Psoas muscle (tissue), 8 donors: Measurements from ENCODE around the gene MAML3. TPM values are rescaled to one million over a fixed set of nuclear protein-coding genes. Genes with fewer than 3 reads are reported as not detected.

Experiments used
- ATAC-seq, 4 donors: fragments of 200-7000 bp; cut with Tn5 transposase; one replicate each; pipeline ENCODE4 v1.9.1; 2020; ENCODE audit warnings: moderate library complexity in 3 of 4, mild to moderate bottlenecking in 2 of 4
- DNase-seq, 2 donors: peaks; one replicate each; pipeline ENCODE4 v3.0.0-alpha.2; 2020
- H3K27ac ChIP-seq: fragments of 200-600 bp; one replicate; pipeline ENCODE4 v1.8.0; 2022
- H3K27me3 ChIP-seq, 3 donors: fragments of 200-600 bp in 1 of 3; one replicate each; pipeline versions ENCODE4 v1.6.1 to v1.8.0; 2013 to 2022; ENCODE audit warnings: low read length in 2 of 3, mild to moderate bottlenecking in 2 of 3, moderate library complexity in 1 of 3; ENCODE audit not compliant: insufficient read depth in 3 of 3
- H3K36me3 ChIP-seq, 2 donors: fragments of 200-600 bp in 1 of 2; one replicate each; pipeline versions ENCODE4 v1.6.1 to v1.8.0; 2013 to 2022; ENCODE audit warnings: low read depth in 1 of 2, mild to moderate bottlenecking in 1 of 2, moderate library complexity in 1 of 2; ENCODE audit not compliant: insufficient read depth in 1 of 2
- H3K4me1 ChIP-seq: fragments of 200-600 bp; one replicate; pipeline ENCODE4 v1.8.0; 2022
- H3K4me3 ChIP-seq: fragments of 200-600 bp; one replicate; pipeline ENCODE4 v1.8.0; 2022; ENCODE audit warnings: mild to moderate bottlenecking
- H3K9me3 ChIP-seq: fragments of 200-600 bp; one replicate; pipeline ENCODE4 v1.8.0; 2022
- CTCF ChIP-seq: fragments of 200-600 bp; IDR thresholded peaks from one replicate; pipeline ENCODE4 v1.8.0; 2022; ENCODE audit warnings: antibody characterized with exemption
- WGBS, 3 donors: extraction: QIAGEN DNeasy Blood & Tissue Kit; methylation state at CpG; one replicate each; pipeline versions ENCODE4 v1.1.6 to v1.1.7; 2013; 5-methylcytosine and 5-hydroxymethylcytosine counted together
- intact Hi-C, 2 donors: fragments of 100-400 bp; cut with DNase I; formaldehyde crosslinking; loops; one replicate each; pipeline versions ENCODE4 v1.11.0 to v1.14.2; 2022
- polyA plus RNA-seq, 3 donors: library from polyadenylated mRNA; stranded (reverse); fragments of 200-250 nt; gene quantifications; one replicate each; pipeline ENCODE4 v1.2.3, GENCODE V29; 2013
- total RNA-seq, 4 donors: library from RNA; stranded (reverse); fragmentation: NEBNext Ultra II Directional in 2 of 4; extraction: Animal tissue kit (Norgen Biotek cat#: 25700) in 2 of 4; gene quantifications; one replicate each; pipeline versions ENCODE4 v1.2.1 to v1.2.4, GENCODE V29; 2021 to 2023
- donor health status: healthy with polysubstance abuse.
- donor health status: DM: no; HTN: no; CAD: no; lungs with moderate emphysema.
- donor health status: Bipolar disorder and iron deficiency.
- donor health status: healthy.
- donor health status: DM: yes; HTN: yes; CAD: no.
- donor health status: DM: no; HTN: no; CAD: no.
- donor health status: DM: no; HTN: no; CAD: no.
- donor health status: DM: yes; HTN: yes; CAD: no.

MAML3 gene
- total and polyA plus RNA-seq, 7 donors: 0.43 to 2.7 (median 0.74) TPM

GRCh38 chr4:139749338-139749737 is 404.6 kb downstream of the MAML3 start:
- intact Hi-C loops: no loop called here
- H3K27ac ChIP-seq: no peak overlapping the region
- no peak for ATAC-seq

DNA sequence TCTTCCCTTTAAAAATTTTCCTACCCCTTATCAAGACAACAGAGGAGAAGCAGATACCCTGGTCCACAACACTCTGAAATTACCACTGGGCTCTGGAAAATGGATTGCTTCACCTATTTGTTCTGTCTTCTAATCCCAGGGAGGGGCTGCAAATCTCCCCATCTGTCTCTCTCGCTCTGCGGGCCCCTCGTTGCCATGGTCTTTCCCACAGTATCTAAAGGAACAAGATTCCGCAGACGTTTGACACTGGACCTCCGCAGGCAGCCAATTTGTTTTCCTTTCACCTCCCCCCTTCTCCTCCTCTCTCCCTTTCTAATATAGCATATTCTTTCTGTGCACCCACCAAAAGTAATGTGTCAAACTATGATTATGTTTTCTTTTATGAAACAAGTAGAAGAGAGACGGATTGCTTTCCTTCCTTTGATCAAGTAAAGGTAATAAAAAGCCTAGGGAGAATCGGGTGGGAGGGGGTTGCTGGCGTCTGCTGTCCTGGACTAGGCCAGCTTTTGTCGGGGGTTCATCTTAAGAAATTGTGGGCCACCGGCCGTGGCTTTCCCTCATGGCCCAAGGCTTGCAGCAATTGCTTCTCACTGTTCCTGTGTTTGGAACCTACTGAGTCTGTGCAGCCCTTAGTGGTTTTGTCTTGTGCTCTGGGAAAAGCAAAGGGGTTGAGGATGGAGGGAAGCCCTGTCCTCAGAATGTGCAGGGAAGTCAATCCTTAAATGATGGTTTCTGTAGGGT is 407.4 kb downstream of the MAML3 start:
- no peak overlapping the region for H3K4me3 ChIP-seq
- H3K27me3 ChIP-seq: no peaks in the 10 kb centered on the region
- no peak for TF ChIP-seq CTCF
- no peak for ATAC-seq
- H3K27ac ChIP-seq: no peak overlapping the region
- peaks cover 11% of the 10 kb centered on the region for H3K4me1 ChIP-seq
- 67 to 74% (median 73%) methylated on average over 12 of the region's 12 CpGs for WGBS, 3 donors
- no peaks in the 10 kb centered on the region for H3K36me3 ChIP-seq
- intact Hi-C loops: no loop called here
- DNase-seq: no peak
- H3K9me3 ChIP-seq: no peaks in the 10 kb centered on the region

More at GRCh38 chr4:139749338-139749737, 404.6 kb downstream of the MAML3 start:
- WGBS, 3 donors: 76 to 85% (median 85%) methylated on average over 6 of the region's 6 CpGs
- Histone ChIP-seq H3K4me3 (no peak overlapping the region), H3K27me3 (no peaks in the 10 kb centered on the region), H3K36me3 (no peaks in the 10 kb centered on the region), H3K4me1 (peaks cover under 1% of the 10 kb centered on the region), H3K9me3 (no peaks in the 10 kb centered on the region)
- DNase-seq: no peak
- TF ChIP-seq CTCF: no peak

DNA sequence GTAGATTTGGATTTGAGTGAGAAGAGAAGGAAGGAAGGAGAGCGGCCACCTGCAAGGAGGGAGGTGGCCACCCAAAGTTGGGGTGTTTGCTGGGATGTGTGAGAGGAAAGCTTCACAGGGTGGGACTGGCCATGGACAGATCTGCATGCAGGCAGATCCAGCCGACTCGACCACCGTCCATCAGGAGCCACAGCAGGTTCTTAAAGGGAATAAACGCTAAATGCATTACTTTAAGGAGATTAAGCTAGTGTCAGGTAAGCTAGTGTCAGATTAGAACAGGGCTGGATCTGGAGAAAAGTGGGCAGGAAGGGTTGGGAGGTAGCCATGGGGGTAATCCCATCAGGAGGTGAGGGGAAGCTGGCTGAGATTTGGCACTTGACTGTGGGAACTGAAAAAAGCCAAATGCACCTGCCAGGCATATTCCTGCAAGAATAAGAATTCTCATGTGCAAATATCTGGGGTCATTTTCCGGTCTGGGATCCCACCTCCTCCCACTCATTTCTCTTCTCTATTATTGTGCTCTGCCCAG is 408.8 kb downstream of the MAML3 start:
- Histone ChIP-seq H3K27me3 (no peaks in the 10 kb centered on the region), H3K9me3 (no peaks in the 10 kb centered on the region), H3K36me3 (no peaks in the 10 kb centered on the region), H3K27ac (no peak overlapping the region), H3K4me3 (no peak overlapping the region), H3K4me1 (peaks cover 22% of the 10 kb centered on the region)
- 92 to 96% (median 96%) methylated on average over 6 of the region's 6 CpGs for WGBS, 3 donors
- DNase-seq (no peak), ATAC-seq (no peak)
- no peak for TF ChIP-seq CTCF
- intact Hi-C loops: no loop called here

DNA sequence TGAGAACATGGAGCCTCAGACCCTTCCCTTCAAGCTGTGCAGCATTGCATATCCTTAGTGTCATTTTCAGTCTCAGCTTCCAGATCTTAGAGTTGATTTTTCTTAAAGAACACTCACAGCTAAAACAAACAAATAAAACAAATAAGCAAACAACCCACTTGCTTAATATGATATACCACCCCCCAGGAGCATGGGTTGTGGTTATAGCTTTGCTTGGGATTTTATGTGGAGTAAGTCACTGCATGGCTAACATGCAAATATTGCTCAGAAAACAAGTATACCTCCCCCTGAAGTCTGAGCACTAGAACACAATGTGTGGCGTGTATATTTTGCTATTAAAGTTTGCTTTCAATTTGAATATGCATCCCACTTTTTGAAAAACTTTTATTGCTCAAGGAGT is 409.8 kb downstream of the MAML3 start:
- no peaks in the 10 kb centered on the region for H3K36me3 ChIP-seq
- no peaks in the 10 kb centered on the region for H3K27me3 ChIP-seq
- ATAC-seq (no peak), DNase-seq (no peak)
- H3K9me3 ChIP-seq: no peaks in the 10 kb centered on the region
- 91 to 97% (median 96%) methylated on average over 1 of the region's 1 CpG for WGBS, 3 donors
- intact Hi-C loops: loop anchor here in 1 of 2 donors (5.0 kb wide), 1 partner anchor 33 kb away; no protein-coding TSS in a partner anchor
- H3K27ac ChIP-seq: no peak overlapping the region
- H3K4me1 ChIP-seq: peaks cover 31% of the 10 kb centered on the region
- TF ChIP-seq CTCF: no peak
- no peak overlapping the region for H3K4me3 ChIP-seq
